Measurements from ENCODE around the gene TOX2.

TOX2 gene

GRCh38 chr20:43977252-43977651 is 62.6 kb downstream of the TOX2 start:
- DNase-seq (ENCODE audit: low read depth): peak; percentile 87

- peak; percentile 44 for DNase-seq (ENCODE audit: low read depth)
Measured at GRCh38 chr20:43977962-43978361, 63.3 kb downstream of the TOX2 start.

- no peak for DNase-seq (ENCODE audit: low read depth)
Measured at GRCh38 chr20:43979576-43980105, 65.0 kb downstream of the TOX2 start.

GRCh38 chr20:43981540-43981939 is 66.9 kb downstream of the TOX2 start:
- DNase-seq (ENCODE audit: low read depth): peak; percentile 12

DNA sequence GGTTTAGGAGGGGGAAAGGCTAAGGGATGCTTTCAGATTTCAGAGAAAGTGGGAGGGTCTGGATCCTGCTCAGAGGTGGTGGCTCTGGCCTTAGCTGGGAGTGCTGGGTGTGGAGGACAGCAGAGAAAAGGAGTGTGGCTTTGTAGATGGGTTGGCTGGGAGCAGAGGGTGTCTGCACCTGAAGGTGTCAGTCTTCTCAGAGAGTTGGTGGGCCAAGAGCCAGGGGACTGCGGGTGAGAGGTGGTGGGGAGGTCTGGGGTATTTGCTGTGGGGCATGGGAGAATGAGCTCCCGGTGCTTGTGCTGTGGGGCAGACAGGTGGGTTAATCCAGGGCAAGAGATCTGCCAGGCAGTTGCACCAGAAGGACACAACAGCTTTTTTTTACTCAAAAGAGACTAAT is 67.4 kb downstream of the TOX2 start:
- DNase-seq (ENCODE audit: low read depth): no peak

DNA sequence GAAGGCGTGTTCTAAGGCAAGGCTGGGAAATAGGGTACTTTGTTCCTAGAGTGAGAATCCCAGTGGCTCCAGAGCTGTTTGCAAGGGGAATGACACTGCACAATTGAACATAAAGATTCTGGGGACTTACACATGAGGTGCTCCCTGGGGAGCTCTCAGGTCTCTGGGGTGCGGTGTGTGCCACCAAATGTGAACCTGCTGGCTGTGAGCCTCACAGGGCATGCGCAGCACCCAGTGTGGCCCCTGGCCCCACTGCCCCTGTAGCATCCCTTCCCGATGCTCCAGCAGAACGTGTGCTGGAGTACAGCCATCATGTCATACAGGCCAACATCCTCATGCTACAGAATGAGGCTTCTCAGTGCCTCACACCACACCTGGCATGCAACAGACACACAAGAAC is 68.2 kb downstream of the TOX2 start:
- DNase-seq (ENCODE audit: low read depth): no peak

- no peak for DNase-seq (ENCODE audit: low read depth)
Measured at GRCh38 chr20:43983359-43983758, 68.7 kb downstream of the TOX2 start.

- peak; percentile 30 for DNase-seq (ENCODE audit: low read depth)
Measured at GRCh38 chr20:43983904-43984361, 69.3 kb downstream of the TOX2 start.

DNA sequence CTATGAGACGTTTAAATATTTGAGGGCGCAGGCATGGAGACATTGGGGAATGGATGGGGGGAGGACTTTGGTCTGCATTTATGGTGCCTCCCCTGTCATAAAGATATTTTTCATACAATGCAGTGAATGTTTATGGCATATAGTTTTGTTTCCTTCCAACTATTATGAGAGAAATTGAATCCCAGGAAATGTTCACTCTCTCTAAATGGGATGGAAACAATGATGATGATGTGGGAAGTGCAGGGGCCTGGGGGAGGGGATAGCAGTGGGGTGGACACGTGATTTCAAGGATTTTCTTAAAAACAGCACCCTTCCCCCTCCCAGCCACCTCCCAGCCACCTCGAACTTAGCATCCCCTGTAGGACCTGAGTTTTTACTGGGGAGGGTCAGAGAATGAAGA is 69.9 kb downstream of the TOX2 start:
- no peak for DNase-seq (ENCODE audit: low read depth)

DNA sequence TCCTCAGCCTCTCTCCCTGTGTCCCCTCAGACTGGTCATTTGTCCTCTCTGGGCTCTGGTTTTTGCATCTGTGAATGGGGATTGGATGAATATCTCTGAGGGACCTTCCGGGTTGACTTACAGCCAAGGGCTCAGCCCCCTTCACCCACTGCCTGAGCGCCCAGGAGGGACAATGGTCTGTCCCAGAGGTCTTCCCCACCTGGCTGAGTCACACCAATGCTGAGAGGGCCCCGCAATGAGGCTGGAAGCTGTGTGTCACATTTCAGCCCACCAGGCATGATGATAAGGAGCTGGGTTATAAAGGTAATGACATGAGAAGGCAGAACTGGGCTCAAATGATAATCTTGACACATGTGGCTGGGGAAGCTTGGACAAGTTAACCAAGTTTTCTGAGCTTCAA is 70.5 kb downstream of the TOX2 start:
- no peak for DNase-seq (ENCODE audit: low read depth)

- no peak for DNase-seq (ENCODE audit: low read depth)
Measured at GRCh38 chr20:43985608-43986316, 71.1 kb downstream of the TOX2 start.

GRCh38 chr20:43987018-43987417 is 72.4 kb downstream of the TOX2 start:
- no peak for DNase-seq (ENCODE audit: low read depth)

DNA sequence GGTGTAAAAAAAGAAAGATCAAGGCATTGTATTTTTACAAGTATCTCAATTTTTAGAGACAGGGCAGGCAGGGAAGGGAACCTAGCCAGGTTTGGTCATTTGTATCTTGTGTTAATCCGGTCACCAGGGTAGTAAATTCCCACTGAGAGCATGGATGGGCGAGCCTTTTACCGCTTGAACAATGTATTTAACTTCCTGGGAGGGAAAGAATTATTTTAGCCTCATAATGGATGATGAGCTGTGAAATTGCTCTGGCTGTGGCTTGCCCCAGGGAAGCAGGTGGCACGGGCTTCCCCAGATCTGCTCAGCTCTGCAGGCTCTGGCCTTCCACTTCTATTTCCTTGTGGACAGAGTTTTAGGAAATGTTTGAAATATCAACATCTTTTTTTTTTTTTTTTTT is 72.9 kb downstream of the TOX2 start:
- no peak for DNase-seq (ENCODE audit: low read depth)

- DNase-seq (ENCODE audit: low read depth): no peak
Measured at GRCh38 chr20:43988451-43988850, 73.8 kb downstream of the TOX2 start.

DNA sequence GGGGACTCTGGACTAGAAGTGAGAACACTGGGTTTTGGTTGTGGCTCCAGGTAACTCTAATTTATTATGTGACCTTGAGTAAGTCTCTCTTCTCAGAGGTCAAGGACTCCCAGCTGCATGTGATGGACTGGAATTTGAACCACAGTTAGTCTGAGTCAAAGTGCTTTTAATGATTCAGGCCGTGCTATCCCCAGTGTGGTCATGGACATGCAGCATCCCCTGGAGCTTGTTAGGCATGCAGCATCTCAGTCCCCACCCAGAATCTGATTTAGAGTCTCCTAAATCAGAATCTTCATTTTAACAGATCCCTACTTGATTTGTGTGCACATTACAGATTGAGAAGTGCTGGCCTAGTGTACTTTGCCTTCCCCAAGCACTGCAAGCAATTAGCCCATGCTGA is 74.2 kb downstream of the TOX2 start:
- DNase-seq (ENCODE audit: low read depth): peak; percentile 67

DNA sequence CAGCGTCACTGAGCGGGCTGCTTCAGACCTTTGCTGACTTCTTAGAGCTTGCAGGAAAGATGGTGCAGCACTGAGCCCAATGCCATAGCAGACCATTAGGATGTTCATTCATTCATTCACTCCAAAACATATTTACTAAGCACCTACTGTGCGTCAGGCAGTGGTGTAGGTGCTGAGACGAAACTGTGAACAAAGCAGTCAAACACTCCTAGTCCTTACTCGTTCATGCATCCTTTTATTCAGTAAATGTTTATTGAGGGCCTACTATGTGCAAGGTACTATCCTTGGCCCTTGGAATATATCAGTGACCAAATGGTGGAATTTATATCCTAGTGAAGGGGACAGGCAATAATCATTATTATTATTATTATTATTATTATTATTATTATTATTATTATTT is 76.6 kb downstream of the TOX2 start:
- DNase-seq (ENCODE audit: low read depth): no peak

DNA sequence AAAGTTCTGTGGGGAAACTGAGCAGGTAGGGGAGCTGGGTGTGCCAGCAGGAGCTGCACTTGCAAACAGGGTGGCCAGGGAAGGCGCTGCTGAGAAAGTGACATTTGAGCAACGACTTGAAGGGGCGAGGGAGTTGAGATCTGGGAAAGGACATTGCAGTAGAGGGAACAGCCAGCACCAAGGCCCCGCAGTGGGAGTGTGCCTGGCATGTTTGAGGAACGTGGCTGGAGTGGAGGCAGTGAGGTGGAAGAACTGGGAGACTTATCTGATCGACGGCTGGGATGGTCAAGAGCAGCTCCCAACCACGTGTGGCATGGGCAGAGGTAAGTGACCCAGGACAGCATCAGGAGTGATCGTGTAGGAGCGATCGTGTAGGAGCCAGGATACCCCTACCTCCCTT is 77.3 kb downstream of the TOX2 start:
- no peak for DNase-seq (ENCODE audit: low read depth)

GRCh38 chr20:43992885-43993284 is 78.2 kb downstream of the TOX2 start:
- no peak for DNase-seq (ENCODE audit: low read depth)

GRCh38 chr20:43993560-43993959 is 78.9 kb downstream of the TOX2 start:
- DNase-seq (ENCODE audit: low read depth): peak; percentile 16

DNA sequence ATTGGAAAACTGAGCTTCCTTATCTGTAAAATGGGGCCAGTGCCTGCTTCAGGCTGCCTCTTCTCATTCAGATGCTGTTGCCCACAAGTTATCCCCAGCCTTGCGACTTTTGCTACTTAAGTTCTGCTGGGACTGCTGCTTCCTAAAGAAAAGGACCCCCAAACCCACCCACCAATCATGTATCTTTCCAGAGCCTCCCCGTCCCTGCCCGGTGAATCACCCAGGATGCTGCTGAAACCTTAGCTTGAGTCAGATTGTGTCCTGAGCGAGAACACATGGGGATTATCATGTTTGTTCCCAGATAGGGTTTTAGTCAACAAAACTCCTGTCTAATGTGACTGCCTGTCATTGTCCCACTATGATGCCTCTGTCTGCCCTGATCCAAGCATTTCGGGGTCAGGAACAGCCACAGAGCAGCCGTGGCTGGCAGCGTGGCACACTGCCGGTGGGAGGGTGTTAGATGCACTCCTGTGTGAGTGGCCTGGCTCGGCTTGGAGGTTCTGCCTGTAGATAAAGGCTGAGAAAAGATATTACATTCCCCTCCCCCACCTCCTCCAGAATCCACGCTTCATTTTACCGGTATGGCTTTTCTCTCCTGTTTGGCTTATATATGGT is 79.9 kb downstream of the TOX2 start:
- peak; percentile 71 for DNase-seq (ENCODE audit: low read depth)

DNA sequence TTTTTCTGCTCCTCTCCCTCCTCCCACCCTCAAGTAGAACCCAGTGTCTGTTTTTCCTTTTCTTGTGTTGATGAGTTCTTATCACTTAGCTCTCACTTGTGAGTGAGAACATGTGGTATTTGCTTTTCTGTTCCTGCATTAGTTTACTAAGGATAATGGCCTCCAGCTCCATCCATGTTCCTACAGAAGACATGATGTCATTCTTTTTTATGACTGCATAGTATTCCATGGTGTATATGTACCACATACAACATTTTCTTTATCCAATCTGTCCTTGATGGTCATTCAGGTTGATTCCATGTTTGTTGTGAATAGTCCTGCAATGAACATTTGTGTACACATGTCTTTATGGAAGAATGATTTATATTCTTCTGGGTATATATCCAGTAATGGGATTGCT is 81.0 kb downstream of the TOX2 start:
- DNase-seq (ENCODE audit: low read depth): no peak

GRCh38 chr20:43996240-43996930 is 81.7 kb downstream of the TOX2 start:
- DNase-seq (ENCODE audit: low read depth): no peak

GRCh38 chr20:43999848-44000247 is 85.2 kb downstream of the TOX2 start:
- DNase-seq (ENCODE audit: low read depth): no peak
